GM21576 (cell line): ENCODE measurements around the gene C11orf21.
"Not testable (repeated sequence)": the region's sequence is repeated elsewhere in the genome, so short reads cannot be mapped to it uniquely, and the experiment has no call there.

Experiments
- ATAC-seq: cut with Tn5 transposase; IDR thresholded peaks from one replicate; pipeline ENCODE4 v1.9.1; 2021; ENCODE audit warnings: mild to moderate bottlenecking, moderate library complexity; ENCODE audit not compliant: unreplicated experiment

The C11orf21 gene

GRCh38 chr11:2298131-2298794, 3.5 kb downstream of the C11orf21 start:
- no peak for ATAC-seq

GRCh38 chr11:2297623-2298030, 4.1 kb downstream of the C11orf21 start:
- no peak for ATAC-seq

GRCh38 chr11:2296913-2297622, 4.7 kb downstream of the C11orf21 start:
- no peak for ATAC-seq

GRCh38 chr11:2295971-2296912, 5.5 kb downstream of the C11orf21 start:
- no peak for ATAC-seq

- ATAC-seq: no peak
Observed at GRCh38 chr11:2294926-2295290, 6.8 kb downstream of the C11orf21 start.

GRCh38 chr11:2293984-2294925, 7.5 kb downstream of the C11orf21 start:
- no peak for ATAC-seq

- ATAC-seq: no peak
Observed at GRCh38 chr11:2293531-2293971, 8.2 kb downstream of the C11orf21 start.

- no peak for ATAC-seq
Observed at GRCh38 chr11:2290351-2290841, 11.3 kb downstream of the C11orf21 start.

- no peak for ATAC-seq
Observed at GRCh38 chr11:2289859-2290258, 11.9 kb downstream of the C11orf21 start.

- ATAC-seq: no peak
Observed at GRCh38 chr11:2289350-2289749, 12.4 kb downstream of the C11orf21 start.

- no peak for ATAC-seq
Observed at GRCh38 chr11:2287091-2287490, 14.6 kb downstream of the C11orf21 start.

- not testable (repeated sequence) for ATAC-seq
Observed at GRCh38 chr11:2286350-2286749, 15.4 kb downstream of the C11orf21 start.

- no peak for ATAC-seq
Observed at GRCh38 chr11:2280208-2280607, 21.5 kb downstream of the C11orf21 start.

GRCh38 chr11:2277933-2278523, 23.7 kb downstream of the C11orf21 start:
- ATAC-seq: no peak

GRCh38 chr11:2277008-2277346, 24.7 kb downstream of the C11orf21 start:
- no peak for ATAC-seq

- no peak for ATAC-seq
Observed at GRCh38 chr11:2276280-2277007, 25.3 kb downstream of the C11orf21 start.

- no peak for ATAC-seq
Observed at GRCh38 chr11:2275334-2276279, 26.1 kb downstream of the C11orf21 start.

GRCh38 chr11:2273771-2274170, 27.9 kb downstream of the C11orf21 start:
- ATAC-seq: no peak
